Fibroblast of pulmonary artery (primary cell): ENCODE results near the gene ASB3.

ENCODE experiments used
- DNase-seq: peaks from one replicate; pipeline ENCODE4 v3.0.0-alpha.2; 2010; ENCODE audit warnings: low read depth
- H3K4me3 ChIP-seq: replicated peaks from 2 replicates; pipeline ENCODE4 v1.5.1; 2011; ENCODE audit warnings: low read depth, mild to moderate bottlenecking, control low read depth, low read length, moderate library complexity
- TF ChIP-seq, protein P1 (sequence below): IDR thresholded peaks from 2 replicates; pipeline ENCODE4 v1.5.1; 2011; ENCODE audit warnings: mild to moderate bottlenecking, control low read depth, low read length, inconsistent platforms; ENCODE audit errors: missing control alignments

Gene ASB3

DNA sequence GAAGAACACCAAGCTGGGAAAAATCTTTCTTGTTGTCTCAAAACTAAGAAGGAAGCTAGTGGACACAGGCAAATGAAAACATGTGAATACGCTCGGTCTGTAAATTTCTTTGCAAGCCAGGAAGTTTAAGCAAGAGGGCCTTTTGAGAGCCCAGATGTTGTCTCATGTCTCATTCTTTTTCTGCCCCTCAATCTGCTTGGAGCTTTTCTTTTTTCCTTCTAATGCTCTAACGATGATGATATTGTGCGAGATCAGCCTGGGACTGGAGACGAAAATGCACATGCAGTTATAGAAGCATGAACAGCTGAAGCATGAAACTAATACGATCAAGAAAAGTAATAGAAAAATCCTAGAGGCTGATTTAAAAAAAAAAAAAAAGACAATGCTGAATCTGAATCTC, 157.8 kb downstream of the ASB3 start:
- TF ChIP-seq, protein P1, sequence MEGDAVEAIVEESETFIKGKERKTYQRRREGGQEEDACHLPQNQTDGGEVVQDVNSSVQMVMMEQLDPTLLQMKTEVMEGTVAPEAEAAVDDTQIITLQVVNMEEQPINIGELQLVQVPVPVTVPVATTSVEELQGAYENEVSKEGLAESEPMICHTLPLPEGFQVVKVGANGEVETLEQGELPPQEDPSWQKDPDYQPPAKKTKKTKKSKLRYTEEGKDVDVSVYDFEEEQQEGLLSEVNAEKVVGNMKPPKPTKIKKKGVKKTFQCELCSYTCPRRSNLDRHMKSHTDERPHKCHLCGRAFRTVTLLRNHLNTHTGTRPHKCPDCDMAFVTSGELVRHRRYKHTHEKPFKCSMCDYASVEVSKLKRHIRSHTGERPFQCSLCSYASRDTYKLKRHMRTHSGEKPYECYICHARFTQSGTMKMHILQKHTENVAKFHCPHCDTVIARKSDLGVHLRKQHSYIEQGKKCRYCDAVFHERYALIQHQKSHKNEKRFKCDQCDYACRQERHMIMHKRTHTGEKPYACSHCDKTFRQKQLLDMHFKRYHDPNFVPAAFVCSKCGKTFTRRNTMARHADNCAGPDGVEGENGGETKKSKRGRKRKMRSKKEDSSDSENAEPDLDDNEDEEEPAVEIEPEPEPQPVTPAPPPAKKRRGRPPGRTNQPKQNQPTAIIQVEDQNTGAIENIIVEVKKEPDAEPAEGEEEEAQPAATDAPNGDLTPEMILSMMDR = no peak
- no peak overlapping the region for H3K4me3 ChIP-seq
- no peak for DNase-seq

DNA sequence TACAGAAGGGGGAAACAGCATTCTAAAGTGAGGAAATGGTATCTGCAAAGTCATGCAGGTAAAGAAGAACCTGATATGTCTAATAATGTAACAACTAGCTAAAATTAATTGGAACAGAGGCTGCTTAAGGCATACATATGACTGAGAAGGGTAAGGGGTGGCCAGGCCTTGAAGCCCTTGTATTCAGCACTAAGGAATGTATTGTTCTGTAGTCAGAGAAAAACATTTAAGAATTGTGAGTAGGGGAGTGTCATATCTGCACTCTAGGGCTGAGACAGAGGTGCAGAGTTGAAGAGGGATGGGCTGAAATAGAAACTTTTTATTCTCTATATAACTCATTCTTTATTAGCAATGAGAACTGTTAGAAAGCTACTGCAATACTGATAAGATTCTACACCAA, 164.6 kb downstream of the ASB3 start:
- no peak for DNase-seq
- TF ChIP-seq, protein P1 = no peak
- no peak overlapping the region for H3K4me3 ChIP-seq

DNA sequence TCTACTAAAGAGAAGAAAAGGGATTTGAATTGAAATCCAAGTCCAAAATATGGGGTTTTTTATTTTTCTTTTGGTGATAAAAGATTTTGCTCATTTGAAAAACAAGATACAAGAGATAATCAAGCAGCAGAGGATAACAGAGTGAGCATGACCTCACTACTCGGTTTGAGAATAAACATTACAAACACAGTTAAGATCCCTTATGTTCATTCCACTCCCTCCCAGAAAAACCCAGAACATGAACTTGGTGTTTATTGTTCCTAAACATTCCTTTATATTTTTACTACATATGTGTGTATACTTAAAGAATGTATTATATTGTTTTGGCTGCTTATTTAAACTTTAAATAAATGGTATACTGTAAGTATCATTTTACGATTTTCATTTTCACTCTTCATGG, 165.8 kb downstream of the ASB3 start:
- no peak overlapping the region for H3K4me3 ChIP-seq
- TF ChIP-seq, protein P1 = no peak
- DNase-seq = no peak
